GM12801 (cell line): ENCODE measurements around the gene DGKD.

Experiments used
- CTCF ChIP-seq: IDR thresholded peaks from one replicate; pipeline ENCODE4 v1.5.1; 2011; ENCODE audit warnings: control low read depth; ENCODE audit not compliant: insufficient read length; ENCODE audit errors: extremely low read depth

Gene DGKD

GRCh38 chr2:233498126-233498525 is 143.8 kb downstream of the DGKD start:
- TF ChIP-seq CTCF = no peak

- TF ChIP-seq CTCF = no peak
These were observed 145.6 kb downstream of the DGKD start for GRCh38 chr2:233499928-233500327.

- no peak for TF ChIP-seq CTCF
These were observed 147.1 kb downstream of the DGKD start for GRCh38 chr2:233501198-233502076.

GRCh38 chr2:233503481-233503880 is 149.2 kb downstream of the DGKD start:
- no peak for TF ChIP-seq CTCF

GRCh38 chr2:233503947-233504637 is 149.8 kb downstream of the DGKD start:
- no peak for TF ChIP-seq CTCF

GRCh38 chr2:233513953-233514655 is 159.8 kb downstream of the DGKD start:
- TF ChIP-seq CTCF = no peak
